HCEC 1CT (cell line): ENCODE measurements around the gene NKAIN2.

Experiments used
- DNase-seq: peaks from one replicate; pipeline ENCODE4 v3.0.0-alpha.2; 2017

NKAIN2 gene

DNA sequence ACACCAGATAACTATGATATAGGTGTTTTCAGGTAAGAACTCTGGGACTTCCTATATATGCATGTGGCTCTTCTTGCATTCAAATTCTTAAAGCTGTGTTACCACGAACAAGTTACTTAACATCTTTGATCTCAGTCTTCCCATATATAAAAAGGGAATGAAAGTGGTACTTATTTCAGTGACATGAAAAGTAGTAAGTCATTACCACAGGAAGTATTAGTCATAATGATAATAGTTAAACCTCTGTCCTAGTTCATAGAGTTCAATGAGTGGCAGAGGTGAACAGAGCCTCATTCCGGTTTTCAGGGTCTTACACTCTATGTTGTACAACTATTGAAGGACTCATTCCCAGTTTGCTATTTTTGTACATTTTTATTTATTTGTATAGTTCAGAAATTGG is 237.0 kb downstream of the NKAIN2 start:
- DNase-seq, result no peak

DNA sequence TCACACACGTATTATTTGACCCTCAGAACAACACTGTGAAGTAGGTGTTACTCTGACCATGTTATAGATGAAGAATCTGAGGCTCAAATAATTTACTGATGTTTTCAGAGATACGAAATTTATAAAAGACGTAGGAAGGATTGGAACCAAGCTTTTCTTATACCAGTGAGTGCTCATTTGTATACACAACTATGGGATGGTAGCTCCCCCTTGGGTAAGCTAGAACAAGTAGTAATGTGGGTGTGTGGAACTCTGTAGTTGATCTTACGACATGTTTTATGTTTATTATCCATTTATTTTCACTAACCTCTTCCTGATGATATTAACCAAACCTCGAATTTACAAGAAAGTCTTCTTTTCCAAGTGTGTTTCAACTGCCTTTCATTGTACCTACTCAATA is 248.5 kb downstream of the NKAIN2 start:
- DNase-seq, result no peak

DNA sequence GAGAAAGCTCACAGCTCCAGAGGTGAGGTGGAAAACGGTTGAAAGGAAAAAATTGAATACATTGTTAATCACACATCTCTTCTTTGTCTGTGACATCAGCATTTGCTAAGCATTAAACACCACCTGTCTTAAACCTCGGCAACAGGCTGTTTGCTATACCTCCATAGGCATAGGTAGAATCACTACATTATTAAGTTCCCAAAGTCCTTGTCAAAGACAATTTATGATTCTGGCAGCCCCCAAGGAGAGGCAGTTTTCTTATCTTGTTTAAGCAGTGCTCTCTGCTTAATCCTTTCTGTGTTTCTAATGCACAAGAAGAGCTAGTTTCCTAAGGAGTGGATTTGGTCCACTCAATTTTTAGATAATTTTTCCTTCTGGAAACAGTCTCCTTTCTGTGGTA is 249.7 kb downstream of the NKAIN2 start:
- DNase-seq, result no peak

DNA sequence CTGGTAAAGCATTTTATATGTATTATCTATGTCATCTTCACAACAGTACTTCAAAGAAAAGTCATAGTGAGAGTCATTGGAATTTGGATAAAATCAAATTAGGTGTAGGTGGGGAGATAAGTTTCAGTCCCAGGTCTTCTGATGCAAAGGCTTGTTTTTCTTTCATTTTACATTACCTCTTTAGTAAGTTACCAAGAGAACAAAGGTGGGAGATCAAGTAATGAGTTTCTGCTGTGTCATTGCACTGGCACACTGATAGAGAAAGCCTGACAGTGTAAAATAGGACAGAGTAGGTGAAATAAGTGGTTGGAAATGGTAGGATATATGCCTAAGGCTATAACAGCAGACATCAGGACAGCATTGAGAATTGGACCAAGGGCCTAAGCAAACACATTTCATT is 250.4 kb downstream of the NKAIN2 start:
- no peak for DNase-seq

DNA sequence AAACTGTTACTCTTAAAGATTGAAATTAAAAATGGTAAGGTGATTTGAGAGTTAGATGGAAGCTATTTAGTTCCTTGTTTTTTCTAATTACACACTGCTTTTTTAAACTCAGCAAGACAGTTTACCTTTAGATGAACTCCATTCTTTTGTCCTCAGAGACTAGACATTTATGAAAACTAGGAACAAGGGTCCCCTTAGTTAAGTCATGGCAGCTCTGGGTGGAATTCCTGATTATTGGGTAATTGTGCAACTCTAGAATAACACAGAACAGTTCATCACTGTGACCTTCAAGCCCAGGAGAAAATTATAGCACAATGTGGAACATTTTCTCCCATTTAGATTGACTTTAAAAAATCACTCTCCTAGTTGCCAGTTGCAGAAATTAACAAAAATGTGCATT is 251.7 kb downstream of the NKAIN2 start:
- no peak for DNase-seq

DNA sequence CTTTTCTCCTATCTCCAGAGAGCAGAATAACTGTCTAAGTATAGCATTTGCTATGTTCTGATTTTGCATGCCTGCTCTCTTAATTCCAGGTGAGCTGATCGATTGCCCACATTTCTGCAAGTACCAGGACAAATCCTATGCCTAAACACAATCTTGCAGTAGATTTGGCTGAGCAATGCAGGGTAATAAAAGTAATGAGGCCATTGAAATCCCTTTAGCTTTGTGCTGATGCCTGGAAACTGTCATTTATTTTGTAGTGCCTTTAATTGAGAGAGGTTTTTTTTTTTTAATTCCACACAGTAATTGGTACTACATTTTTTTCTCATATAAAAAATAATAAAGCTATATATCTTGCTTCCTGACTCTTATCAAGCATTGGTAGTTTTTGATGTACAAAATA is 252.3 kb downstream of the NKAIN2 start:
- no peak for DNase-seq

DNA sequence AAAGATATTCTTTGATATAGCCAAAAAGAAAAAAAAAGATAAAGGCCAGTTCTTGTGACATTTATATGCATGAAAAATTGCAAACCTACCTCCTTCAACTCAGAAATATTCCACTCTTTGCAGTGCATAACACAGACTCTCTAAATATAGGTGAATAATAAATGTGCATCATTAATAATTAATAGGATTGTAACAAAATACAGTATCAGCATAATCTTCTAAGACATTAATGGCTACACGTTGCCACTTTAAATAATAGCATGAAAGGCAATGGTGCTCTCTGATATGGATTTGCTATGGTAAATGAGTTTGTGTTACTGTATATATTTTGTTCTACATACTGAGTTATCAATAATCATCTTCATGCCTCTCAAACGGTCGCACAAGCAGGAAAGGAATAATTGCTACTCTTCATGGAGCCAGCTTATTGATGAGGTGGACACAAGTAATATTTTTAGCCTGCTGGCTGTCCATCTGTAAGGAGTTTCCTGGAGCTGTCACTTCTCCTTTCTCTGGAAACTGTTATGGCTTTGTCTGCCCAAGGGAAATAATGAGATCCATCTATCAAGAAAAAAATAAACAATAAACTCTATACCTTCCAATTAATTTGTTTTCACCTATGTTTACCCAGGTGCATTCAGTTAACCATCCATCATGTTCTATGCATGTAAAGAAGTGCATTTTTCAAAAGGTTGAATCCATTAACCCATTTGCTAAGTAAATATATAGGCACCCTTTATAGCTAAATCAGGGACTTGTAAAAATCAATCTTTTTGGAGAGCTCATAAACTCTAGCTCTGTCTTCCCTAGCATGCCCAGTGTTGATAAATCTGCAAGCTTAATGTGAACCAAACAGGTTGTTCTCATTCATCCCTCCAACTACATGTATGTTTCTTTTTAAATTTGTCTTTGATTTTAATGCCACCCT is 253.0 kb downstream of the NKAIN2 start:
- no peak for DNase-seq

DNA sequence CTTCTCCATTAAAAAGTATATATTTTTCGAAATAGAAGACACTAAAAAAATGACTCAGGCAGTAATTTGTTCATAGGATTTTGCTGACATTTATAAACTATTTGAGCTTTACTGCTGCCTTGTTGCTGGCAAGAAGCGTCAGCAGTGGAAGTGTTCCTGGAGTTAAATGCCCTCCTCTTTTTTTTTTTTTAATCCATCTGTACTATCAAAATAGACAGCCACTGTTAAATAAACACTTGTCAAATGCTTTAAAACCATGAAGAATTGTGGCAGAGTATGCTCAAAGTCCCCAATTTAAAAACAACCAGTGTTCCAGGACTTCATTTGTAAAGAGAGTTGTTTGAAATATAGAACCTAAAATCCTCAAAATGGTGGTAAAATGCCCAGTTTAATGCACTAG is 253.8 kb downstream of the NKAIN2 start:
- no peak for DNase-seq

DNA sequence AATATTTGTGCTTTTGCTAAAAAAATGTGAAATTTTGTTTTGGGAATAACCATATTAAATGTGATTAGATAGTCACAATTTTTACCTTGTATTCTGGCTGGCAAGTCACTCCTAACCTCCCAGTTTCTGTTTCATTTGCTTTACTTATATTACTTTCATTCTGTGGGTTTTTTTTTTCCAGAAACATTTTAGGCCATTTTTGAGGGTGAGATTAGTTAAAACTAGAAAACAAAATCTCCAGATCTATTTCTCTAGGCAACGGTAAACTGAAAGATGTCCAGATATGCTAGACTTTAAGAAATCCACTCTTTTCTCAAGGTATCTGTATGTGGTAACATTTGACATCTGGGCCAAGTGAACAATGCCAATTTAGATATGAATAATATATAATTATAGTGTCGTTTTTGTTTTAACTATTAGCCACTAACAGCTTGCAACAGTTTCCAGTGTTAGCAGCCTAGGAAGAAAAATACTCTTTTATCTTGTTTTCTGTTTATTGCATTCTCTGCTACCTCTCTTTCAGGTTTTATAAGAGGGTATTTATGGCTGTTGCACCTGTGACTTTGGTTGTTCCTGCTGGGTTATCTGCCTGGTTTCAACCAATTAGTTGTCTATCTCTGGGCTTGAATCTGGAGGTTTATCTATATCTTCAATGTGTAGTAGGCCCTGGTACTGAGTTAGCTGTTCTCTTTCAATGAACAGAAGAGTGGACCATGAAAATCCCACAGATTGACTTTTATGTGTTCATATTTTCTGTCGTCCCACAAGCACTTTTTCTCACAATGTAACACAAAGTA is 260.9 kb downstream of the NKAIN2 start:
- no peak for DNase-seq

DNA sequence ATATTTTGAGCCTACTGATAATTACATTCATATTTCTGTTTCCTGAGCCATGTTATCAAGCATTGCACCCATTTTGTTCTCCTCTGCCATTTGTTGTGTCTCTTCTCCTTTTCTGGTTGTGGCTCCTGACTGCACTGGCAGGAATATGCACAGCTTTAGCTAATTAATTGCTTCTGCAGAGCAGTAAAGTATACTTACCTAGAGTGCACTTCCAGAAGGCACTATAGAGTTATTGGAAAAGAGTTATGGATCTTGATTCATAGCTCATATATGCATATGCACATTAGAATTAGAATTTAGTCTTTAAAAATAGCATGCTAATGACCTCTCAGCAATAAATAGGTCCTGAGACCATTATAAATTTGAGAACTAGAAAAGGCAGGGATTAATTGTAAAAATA is 262.6 kb downstream of the NKAIN2 start:
- DNase-seq, result no peak

DNA sequence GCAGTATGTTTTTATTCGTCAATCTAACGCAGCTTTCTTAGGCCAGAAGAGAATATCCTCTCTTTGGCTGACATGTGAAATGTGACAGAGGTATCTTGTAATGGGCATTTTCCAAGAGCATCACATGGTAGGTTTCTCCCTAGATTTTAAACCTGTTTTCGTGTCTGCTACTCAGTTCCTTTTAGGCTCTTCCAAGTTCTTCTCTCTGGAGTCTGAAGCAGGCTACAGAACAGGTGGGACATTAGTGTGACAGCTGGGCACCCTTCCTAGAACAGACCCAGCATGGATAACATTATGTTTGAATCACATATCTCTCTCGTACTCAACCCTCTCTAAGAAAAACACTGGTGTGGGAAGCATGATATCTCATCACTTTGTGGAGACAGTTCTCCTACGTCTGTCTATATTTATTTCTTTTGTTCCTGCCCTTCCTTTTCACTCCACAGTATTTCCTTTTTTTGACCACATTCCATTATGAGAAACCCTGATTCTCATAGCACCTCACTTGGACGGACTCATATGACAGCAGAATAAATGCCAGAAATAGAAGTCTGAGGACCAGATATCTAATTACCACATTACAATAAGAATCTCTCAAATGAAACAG is 263.4 kb downstream of the NKAIN2 start:
- DNase-seq, result no peak

DNA sequence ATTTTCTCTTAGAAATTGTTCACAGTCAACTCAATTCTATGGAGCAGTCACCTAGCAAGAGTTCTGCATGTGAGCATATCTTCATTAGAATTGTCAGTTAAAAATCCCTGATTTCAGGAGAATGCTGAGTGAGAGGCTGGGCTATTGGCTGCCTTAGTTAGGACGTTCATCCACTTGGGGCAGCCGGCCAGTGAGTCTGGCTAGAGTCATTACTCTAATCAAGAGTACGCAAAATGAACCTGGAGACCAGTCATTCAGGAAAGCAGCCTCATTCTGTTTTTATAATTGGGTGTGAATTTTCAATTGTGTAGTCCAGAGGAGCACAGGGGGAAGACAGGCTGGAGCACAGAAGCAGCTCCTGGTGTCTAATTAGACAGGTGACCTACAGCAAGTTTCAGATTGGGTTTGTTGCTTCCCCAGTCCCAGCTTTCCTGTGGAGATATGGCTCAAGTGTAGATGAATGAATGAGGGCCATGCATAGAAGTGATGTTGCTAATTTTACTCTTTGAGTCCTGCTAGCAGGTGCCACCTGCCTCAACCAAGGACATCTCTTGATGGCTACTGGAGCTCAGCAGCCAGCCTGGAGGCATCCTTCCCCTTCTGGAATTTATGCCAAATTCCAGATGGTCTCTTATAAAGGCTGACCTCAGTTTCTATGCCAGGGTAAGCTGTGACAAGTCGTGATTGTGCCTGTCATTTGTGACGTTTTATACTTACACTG is 265.7 kb downstream of the NKAIN2 start:
- no peak for DNase-seq

DNA sequence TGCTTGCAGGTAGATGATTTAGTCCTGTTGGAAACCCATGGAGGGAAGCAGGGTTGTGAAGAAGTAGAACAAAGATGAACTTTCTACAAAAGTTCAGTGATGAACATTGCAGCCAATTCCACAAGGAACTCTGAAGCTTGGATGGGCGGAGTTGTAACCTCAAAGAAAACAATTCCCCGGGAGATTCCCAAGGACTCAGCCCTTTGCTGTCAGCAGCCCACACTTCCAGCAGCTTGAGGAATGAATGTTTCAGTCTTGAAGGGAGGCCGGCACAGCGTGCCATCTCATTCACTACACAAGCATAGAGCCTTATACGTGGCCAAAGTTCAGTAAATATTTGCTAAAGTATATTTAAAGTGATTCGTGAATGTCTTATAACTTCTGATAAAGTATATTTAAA is 269.4 kb downstream of the NKAIN2 start:
- DNase-seq, result no peak

DNA sequence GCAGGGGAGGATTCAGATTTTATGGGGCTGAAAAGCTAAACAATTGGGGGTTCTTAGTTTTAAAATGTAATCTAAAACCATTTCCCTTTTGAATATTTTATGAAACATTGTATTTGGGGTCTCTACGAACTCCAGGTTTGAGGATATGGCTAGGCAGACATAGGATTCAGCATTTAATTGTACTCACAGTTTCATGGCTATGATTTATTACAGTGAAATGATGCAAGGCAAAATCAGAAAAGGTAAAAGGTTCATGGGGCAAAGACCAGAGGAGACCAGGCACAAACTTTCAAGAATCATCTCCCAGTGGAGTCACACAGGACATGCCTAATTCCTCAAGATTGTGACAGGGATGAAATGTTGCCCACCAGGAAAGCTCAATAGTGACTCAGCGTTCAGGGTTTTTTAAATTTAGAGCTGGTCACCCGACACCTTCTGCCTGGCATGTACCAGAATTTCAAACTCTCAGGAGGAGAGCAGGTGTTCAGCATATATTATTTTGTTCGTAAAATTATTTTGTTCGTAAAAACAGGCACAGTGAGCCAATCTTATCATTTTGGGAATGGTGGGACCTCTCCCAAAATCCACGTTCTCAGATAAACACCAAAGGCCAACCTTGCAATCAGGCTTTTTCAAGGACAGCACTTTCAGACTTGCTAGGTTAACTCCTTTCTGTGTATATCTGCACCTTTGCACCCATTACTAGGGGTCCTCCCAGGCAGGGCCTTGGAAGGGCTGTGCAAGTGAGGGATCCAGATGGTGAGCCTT is 270.3 kb downstream of the NKAIN2 start:
- no peak for DNase-seq

DNA sequence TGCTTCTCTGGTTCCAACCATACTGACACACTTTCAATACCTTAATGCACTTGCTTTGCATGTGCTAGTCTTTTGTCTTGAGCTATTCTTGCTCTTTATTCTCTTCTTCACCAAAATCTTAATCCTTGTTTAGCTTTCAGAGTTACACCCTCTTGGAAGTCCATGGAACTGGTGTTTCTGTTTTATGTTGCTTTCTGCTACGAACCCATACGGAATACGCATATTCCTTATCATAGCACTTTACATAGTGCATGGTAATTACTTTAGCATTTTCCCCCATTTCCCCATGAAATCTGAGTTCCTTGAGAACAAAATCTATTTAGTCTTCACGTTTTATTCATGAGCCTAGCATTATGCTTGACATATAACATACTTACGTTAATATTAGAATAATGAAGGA is 270.9 kb downstream of the NKAIN2 start:
- no peak for DNase-seq

DNA sequence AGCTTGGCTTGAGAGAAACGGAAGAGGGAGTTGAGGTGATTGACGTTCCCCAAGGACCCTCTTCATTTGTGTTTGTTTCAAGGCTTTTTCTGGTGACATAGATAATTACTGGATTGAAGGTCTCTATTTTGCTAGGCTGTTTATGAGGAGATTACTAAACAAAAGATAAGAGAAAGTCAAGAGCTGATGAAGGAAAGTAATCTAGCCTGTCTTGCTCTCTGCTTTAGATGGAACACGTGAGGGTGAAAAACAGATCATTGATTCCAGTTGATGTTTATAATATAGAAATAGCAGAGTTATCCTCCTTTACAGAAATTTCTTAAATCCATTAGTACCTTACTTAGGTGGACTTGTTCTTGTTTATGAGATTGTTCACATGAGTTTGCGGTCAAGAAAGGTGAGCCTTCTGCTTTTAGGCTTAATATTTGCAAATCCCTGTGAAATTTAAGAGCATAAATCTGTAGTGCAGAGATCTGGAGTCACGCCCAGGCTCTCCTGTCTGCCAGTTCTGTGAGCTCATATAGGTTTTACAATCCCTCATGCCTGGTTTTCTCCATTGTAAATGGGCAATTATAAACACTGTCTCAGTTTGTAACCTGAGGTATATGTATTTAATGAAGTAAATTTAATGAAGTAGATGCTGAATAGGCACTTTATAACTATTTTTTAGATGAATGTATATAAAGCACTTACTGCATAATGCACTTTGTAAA is 272.8 kb downstream of the NKAIN2 start:
- DNase-seq, result no peak

DNA sequence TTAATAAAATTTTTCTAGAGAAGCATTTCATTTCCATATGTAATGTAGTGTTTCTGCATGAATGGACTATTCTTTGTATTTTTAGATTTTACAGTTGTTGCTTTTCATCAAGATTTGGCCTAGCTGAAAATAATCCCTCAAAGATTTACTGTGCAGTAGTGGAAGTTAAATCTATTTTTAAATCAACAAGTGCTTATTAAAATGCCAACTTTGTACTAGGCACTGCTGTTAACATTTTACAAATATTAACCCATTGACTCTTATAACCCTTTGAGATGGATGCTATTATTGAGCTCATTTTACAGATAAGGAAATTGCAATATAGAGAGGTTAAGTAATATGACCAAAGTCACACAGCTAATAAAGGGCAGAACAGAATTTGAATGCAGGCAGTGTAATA is 274.5 kb downstream of the NKAIN2 start:
- DNase-seq, result no peak

DNA sequence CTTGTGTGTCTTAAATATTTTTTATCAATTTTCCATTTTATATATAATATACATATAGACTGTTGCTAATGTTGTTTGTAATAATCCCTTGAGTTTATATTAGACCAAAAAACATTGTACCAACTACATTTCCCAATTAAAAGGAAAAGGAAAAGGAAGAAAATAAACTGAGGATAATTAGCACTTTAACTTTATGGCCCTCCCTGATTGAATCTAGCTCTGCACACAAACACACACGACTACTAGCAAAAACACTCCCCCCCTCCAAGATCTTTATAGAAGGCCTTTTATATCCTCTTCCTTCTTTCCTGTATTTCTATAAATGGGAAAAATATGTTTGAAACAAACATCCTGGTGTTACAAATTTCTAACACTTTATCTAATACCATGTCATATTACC is 276.8 kb downstream of the NKAIN2 start:
- DNase-seq, result no peak

DNA sequence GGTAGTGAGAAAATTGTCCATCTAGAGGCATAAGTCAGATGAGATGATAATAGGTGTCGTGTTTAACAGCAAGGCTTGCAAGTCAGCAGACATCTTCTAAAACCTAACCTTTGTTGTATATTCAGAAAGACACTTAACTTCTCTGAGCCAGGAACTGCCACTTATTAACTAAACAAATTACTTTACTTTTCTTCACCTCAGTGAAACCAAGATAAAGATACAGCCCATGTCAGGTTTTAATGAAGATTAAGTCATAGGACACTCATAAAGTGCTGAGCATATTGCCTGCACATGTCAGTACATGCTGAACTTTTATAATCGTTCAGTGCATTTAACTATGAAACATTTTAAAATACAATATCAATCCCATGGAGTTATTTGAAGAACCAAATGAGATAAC is 286.8 kb downstream of the NKAIN2 start:
- no peak for DNase-seq

DNA sequence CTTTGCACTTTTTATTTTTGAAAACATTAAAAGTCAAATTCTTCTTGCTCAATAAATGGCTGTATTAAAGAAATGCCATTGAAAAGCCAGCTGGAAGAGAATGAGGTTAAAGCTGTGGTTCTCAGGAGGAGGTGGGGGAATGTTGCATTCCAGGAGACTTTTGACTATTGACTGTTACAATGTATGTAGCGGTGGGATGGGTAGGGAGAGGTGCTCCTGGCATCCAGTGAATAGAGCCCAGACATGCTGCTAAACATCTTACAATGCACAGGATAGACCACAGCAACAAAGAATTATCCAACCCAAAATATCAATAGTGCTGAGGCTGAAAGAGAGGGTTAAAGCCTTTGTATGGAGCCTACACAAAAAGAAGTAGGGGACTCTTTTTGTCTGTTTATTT is 295.9 kb downstream of the NKAIN2 start:
- DNase-seq, result no peak

DNA sequence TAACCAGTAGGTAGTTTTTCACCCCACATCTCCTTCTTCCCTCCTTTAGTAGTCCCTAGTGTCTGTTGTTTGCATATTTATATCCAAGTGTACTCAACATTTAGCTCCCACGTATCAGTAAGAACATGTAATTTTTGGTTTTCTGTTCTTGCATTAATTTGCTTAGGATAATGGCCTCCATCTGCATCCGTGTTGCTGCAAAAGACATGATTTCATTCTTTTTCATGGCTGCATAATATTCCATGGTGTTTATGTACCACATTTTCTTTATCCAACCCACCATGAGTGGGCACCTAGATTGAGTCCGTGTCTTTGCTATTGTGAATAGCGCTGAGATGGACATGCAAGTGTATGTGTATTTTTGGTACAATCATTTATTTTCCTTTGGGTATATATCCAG is 306.8 kb downstream of the NKAIN2 start:
- no peak for DNase-seq

DNA sequence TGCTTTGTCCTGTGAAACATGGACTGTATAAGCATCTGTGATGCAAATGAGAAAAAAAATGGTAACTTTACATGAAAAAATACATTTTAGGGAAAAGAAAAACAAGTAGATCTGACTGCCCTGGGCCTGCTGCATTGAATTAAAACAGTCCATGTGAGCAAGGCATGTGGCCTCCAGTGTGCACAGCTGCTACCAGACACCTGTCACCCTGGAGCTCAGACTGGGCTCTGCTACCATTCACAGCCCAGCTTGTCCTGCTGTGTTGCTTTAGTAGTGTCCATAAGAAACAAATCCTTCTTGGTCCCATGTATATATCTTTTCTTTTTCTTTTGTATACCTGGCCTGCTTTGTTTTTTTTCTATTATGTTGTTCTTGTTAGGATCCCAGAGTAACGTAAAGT is 315.9 kb downstream of the NKAIN2 start:
- DNase-seq, result no peak
